ENCODE data around the gene DOCK3.

DNA sequence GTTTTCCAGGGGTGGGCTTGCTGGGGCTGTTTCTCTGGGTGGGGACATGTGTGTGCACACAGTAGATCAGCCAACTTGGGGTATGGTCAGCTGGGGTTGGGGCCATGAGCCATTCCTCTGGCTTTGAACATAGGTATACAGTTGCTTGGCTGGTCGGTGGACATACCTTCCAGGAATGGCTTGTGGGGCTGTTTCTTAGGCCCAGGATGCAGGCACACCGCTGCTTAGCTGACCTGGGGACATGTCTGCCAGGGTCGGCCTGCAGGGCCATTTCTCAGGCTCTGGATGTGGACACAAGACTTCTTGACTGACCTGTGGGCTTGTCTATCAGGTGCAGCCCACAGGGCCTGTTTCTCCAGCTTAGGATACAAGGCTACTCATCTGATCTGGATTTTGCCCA, 130.6 kb downstream of the DOCK3 start:
- TF ChIP-seq POLR2AphosphoS5 (IDR thresholded peaks at IDR 0.05; ENCODE audit: low read depth, low read length) = no peak
- TF ChIP-seq, protein P1, sequence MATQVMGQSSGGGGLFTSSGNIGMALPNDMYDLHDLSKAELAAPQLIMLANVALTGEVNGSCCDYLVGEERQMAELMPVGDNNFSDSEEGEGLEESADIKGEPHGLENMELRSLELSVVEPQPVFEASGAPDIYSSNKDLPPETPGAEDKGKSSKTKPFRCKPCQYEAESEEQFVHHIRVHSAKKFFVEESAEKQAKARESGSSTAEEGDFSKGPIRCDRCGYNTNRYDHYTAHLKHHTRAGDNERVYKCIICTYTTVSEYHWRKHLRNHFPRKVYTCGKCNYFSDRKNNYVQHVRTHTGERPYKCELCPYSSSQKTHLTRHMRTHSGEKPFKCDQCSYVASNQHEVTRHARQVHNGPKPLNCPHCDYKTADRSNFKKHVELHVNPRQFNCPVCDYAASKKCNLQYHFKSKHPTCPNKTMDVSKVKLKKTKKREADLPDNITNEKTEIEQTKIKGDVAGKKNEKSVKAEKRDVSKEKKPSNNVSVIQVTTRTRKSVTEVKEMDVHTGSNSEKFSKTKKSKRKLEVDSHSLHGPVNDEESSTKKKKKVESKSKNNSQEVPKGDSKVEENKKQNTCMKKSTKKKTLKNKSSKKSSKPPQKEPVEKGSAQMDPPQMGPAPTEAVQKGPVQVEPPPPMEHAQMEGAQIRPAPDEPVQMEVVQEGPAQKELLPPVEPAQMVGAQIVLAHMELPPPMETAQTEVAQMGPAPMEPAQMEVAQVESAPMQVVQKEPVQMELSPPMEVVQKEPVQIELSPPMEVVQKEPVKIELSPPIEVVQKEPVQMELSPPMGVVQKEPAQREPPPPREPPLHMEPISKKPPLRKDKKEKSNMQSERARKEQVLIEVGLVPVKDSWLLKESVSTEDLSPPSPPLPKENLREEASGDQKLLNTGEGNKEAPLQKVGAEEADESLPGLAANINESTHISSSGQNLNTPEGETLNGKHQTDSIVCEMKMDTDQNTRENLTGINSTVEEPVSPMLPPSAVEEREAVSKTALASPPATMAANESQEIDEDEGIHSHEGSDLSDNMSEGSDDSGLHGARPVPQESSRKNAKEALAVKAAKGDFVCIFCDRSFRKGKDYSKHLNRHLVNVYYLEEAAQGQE (IDR thresholded peaks at IDR 0.05; ENCODE audit: insufficient read depth in 1 of 2, low read depth in 2 of 2, low read length in 2 of 2) = no peak
- no peak for TF ChIP-seq SIN3A (IDR thresholded peaks at IDR 0.05; ENCODE audit: borderline replicate concordance, insufficient read depth, low read length)
- no peak for TF ChIP-seq TAF1 (IDR thresholded peaks at IDR 0.05; ENCODE audit: borderline replicate concordance, insufficient read depth, low read length)
- TF ChIP-seq FOXP2 (optimal IDR thresholded peaks at IDR 0.05; ENCODE audit: borderline replicate concordance, extremely low read depth, extremely low read length, insufficient read depth) = no peak

All from PFSK-1 (cell line).